NCI-H82 (cell line): ENCODE data around the gene CCDC185.
"Not testable (repeated sequence)": the region's sequence is repeated elsewhere in the genome, so short reads cannot be mapped to it uniquely, and the experiment has no call there.

Experiments used
- DNase-seq: peaks from one replicate; lab custom pipeline; 2025; lab: John Stamatoyannopoulos, UW

CCDC185 gene

GRCh38 chr1:223394706-223395105 is 1.5 kb downstream of the CCDC185 start:
- no peak for DNase-seq

DNA sequence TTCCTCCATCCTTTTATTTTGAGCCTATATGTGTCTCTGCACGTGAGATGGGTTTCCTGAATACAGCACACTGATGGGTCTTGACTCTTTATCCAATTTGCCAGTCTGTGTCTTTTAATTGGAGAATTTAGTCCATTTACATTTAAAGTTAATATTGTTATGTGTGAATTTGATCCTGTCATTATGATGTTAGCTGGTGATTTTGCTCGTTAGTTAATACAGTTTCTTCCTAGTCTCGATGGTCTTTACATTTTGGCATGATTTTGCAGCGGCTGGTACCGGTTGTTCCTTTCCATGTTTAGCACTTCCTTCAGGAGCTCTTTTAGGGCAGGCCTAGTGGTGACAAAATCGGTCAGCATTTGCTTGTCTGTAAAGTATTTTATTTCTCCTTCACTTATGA is 6.2 kb downstream of the CCDC185 start:
- not testable (repeated sequence) for DNase-seq

GRCh38 chr1:223401873-223402789 is 8.9 kb downstream of the CCDC185 start:
- DNase-seq = peak; percentile 23

DNA sequence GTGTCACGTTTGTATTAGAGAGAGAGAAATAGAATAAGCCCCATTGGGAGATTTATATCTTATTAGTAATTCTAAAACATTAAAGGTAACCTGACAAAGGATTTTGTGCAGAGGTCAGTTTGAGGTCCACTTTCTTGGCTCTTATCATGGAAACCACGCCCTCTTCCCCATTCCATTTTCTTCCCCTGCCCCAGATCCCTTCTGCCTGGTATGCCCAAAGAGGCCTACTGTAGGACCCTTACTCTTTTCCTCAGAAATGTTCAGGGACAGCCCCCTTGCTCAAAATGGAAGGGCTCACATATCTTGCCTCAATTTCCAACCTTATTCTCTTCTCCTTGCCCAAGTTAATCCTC is 9.6 kb downstream of the CCDC185 start:
- no peak for DNase-seq

DNA sequence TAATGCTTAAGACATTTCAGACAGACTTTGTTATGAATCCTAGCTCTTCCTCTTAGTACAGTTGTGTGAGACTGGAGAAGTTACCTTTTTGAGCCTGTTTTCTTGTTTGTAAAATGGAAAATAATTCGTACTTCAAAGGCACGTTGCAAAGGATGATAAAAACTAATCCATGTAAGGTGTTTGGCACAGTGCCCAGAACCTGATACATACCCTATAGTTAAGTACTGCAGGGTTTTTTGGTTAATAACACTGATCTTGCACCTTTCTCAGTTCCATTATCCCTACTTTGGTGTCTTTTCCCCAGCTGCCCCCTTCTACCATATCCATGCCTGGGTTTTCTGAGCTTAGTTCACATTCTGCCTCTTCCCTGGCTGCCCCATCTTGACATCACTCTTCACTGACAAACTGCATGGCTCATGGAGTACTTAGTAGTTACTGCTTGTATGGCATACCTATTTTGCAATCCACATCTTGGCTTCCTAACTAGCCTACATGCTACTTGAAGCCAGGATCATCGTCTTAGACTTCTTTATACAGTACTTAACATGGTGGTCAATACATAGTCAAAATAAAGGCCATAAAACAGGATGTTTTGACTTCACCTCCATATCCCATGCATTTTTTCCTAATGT is 10.1 kb downstream of the CCDC185 start:
- peak; percentile 70 for DNase-seq

DNA sequence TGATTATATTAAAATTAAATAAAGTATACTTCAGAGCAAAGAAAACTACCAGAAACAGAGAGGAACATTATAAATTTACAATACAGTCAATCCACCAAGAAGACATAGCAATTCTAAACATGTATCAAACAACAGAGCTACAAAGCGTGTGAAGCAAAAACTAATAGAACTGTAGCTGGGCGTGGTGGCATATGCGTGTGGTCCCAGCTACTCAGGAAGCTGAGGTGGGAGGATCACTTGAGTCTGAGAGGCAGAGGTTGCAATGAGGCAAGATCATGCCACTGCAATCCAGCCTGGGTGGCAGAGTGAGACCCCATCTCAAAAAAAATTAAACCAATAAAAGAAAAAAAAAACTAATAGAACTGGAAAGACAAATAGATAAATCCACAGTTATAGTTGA is 12.3 kb downstream of the CCDC185 start:
- DNase-seq = no peak

DNA sequence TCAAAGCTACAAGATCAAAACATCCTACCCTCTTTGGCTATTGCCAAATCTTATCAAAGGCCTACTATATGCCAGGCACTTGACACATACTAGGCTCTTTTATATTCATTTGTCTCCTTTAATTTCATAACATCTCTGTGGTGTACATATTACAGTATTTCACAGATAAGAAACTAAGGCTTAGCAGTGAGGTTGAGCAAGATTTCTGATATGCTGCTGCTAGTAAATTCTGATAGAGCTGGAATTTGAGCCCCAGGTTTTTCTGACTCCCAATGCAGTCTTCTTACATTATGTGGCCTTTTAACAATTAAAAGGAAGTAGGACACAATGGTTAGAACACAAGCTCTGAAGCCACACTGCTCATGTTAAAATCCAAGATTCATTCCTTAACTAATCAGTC is 16.8 kb downstream of the CCDC185 start:
- DNase-seq = no peak

DNA sequence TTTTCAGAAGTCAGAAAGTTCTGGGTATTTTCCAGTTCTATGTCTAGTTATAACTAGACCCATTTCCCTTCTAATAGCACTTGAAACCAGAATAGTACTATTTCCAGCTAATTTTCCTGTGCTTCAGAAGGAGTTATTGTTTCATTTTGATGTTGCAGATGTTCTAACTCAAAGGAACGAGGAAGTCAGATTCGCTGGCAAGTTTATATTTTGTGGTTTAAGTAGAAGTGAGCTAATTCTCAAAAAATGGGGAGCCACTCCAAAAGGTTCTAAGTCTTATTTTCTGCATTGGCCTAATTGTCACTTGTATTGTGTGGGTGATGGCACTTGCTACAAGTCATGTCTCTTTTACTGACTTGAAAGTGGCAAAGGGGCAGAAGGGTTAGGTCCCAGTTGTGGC is 18.1 kb downstream of the CCDC185 start:
- no peak for DNase-seq

DNA sequence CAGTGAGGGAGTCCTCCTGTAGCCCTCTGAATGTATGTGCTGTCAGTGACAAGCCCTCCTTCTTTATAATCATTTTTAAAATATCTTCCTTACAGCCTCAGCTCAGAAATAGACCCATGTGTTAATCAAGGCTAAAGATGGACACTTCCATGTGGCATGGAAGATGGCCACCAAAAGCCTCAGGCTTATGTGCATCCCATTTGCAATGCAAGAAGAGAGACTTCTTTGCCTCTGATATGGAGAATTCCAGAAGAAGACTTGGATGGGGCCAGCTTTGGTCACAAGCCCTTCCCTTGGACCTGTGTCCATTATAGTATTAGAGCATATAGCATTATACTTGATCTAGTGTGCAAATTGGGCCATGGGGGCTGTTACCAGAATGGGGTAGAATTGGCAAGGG is 18.5 kb downstream of the CCDC185 start:
- DNase-seq = no peak

DNA sequence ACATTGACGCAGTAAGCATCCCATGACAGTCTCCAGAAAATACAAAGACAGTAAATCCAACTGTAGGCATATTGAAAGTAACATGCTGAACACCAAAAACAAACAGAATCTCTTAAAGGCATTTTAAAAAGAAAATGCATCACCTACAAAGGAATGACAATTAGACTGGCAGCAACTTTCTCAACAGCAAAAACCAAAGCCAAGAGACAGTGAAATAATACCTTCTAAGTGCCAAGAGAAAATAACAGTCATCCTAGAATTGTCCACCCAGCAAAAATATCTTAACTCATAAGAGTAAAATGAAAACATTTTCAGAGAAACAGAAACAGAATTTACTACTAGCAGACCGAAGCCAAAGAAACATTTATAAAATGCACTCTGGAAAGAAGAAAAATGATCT is 20.0 kb downstream of the CCDC185 start:
- DNase-seq = no peak

DNA sequence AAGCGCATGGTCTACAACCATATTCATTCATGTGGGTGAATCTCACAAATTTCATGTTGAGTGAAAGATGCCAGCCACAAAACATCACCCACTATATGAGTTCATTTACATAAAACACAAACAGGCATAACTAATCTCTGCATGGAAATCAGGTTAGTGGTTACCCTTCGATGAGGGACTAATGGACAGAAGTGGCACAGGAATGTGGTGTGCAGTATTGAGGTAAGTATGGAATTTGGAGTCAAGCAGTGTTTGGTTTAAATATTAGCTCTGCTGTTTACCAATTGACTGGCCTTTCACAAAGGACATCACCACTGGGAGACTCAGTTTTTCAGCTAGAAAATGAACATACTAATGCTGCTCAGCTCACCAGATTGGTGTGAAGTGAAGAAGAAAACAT is 24.2 kb downstream of the CCDC185 start:
- no peak for DNase-seq

DNA sequence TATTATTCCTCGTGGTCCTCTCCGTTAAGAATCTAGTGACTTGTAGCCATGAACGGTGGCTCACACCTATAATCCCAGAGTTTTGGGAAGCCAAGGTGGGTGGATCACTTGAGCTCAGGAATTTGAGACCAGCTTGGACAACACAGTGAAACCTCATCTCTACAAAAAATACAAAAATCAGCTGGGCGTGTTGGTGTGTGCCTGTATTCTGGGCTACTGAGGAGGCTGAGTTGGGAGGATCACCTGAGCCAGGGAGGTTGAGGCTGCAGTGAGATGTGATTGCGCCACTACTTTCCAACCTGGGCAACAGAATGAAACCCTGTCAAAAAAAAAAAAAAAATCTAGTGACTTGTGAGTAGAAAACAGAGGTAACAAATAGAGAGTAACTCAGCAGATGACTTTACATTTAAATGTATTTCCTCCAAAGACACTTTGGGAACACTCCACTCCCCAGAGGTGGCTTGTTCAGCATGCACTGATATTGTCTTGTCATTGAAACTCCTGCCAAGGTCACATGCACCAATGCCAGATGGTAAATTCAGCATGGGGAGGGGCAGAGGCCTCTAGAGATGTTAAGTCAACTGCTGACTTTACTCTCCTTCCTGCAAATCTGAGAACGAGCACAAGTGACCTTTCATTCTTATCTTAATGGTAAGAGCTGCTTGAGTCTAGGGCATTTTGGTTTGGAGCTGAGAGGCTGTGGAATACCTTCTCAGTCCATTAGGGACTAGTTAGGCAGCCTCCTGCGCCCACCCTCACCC is 24.9 kb downstream of the CCDC185 start:
- DNase-seq = no peak

GRCh38 chr1:223419115-223419514 is 25.9 kb downstream of the CCDC185 start:
- no peak for DNase-seq

DNA sequence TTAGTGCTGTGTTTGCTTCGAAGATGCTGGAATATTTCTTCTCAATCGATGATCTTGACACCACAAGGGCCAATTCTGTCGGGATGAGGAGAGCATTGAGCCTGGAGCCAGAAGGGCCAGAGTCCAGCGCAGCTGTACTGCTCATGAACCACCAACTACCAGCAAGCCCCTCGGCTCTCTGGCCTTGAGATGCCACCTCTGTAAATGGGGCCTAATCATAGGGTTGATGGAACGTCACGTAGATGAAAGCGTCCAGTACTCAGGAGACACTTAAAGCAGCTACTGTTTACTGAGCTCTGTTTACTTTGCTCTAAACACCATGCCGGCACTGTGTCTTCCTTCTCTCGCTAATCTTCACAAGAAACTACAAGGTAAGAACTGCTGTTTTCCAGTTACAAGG is 26.3 kb downstream of the CCDC185 start:
- no peak for DNase-seq

DNA sequence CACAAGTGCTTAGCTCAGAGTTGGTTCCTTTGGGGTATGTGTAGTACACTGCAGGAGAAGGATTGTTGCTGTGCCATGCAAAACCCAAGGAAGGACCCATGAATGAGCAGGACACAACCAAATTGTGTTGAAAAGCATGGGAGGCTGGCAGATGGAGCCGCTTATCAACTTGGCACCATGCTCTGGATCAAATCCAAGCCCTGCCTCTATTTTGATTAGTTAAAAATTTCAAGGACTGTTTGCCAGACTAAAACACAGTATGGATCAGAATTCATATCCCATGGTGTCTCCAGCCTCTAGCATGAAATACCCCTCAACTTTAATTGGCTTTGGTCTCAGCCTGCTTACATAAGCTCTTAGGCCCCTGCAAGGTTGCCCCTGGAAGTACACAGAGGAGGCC is 27.8 kb downstream of the CCDC185 start:
- DNase-seq = peak; percentile 45

DNA sequence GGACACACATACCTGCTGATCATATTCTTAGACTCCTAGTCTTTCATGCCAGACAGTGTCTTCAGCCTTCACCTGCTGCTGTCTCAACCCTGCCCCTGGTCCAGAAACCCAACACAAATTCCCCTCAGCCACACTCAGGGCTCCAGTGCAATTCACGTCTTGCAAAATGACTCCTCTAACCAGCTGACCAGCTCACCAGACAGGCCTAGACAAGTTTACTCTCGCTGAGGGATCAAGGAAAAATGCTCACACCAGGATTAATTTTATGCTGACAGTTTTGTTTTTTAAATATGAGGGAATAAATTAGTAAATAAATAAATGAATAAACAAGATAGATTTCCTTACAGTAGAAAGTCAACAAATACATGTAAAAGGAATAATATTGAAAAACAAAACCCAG is 28.5 kb downstream of the CCDC185 start:
- DNase-seq = no peak

DNA sequence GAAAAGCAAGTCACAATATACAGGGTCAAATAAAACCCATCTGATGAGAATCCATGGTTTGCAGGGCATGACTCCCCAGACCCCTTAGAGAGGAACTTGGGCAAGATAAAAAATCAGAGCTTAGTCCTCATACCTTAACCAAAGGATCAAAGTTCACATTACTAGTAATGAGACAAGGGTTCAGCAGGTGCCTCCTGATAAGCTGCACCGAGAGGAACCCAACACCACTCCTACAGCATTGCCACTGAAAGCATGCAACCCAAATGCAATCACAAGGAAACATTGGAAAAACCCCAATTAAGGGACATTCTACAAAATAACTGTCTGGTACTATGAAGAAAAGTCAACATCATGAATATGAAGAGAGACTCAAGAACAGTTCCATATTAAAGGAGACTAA is 29.7 kb downstream of the CCDC185 start:
- no peak for DNase-seq

GRCh38 chr1:223423641-223424233 is 30.5 kb downstream of the CCDC185 start:
- no peak for DNase-seq

DNA sequence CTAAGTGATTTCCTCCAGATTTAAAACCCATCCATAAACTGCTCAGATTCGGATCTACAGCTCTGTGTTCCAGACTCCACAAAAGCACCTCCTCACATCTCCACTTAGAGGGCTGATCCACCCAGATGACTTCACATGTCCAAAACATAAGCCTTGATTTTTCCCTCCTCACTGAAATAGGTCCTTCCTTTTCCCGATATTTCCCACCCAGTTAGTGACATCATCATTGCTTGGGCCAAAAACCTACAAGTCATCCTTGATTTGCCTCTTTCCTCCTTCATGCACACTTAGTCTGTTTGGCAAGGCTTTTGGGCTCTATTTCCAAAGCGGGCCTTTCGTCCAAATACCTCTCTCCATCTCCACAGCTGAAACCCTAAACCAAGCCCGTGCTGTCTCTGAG is 32.3 kb downstream of the CCDC185 start:
- no peak for DNase-seq

- DNase-seq = no peak
These were observed 33.7 kb downstream of the CCDC185 start for GRCh38 chr1:223426936-223427335.

- no peak for DNase-seq
These were observed 36.1 kb downstream of the CCDC185 start for GRCh38 chr1:223429313-223429731.

- DNase-seq = no peak
These were observed 36.6 kb downstream of the CCDC185 start for GRCh38 chr1:223429821-223430220.

GRCh38 chr1:223430236-223430635 is 37.0 kb downstream of the CCDC185 start:
- no peak for DNase-seq
